ENCODE results near the gene RAB11FIP3. TPM values are rescaled to one million over a fixed set of nuclear protein-coding genes. Genes with fewer than 3 reads are reported as not detected.
A peak's percentile ranks its signal among the peaks of the same experiment; 100 is the strongest.

The RAB11FIP3 gene
- total and polyA plus RNA-seq, 9 of the 15 experiments (the other 6 are each of a cell fraction or from before 2014, with no cell fraction given) = 0.46 to 13.1 (median 4.3) TPM

DNA sequence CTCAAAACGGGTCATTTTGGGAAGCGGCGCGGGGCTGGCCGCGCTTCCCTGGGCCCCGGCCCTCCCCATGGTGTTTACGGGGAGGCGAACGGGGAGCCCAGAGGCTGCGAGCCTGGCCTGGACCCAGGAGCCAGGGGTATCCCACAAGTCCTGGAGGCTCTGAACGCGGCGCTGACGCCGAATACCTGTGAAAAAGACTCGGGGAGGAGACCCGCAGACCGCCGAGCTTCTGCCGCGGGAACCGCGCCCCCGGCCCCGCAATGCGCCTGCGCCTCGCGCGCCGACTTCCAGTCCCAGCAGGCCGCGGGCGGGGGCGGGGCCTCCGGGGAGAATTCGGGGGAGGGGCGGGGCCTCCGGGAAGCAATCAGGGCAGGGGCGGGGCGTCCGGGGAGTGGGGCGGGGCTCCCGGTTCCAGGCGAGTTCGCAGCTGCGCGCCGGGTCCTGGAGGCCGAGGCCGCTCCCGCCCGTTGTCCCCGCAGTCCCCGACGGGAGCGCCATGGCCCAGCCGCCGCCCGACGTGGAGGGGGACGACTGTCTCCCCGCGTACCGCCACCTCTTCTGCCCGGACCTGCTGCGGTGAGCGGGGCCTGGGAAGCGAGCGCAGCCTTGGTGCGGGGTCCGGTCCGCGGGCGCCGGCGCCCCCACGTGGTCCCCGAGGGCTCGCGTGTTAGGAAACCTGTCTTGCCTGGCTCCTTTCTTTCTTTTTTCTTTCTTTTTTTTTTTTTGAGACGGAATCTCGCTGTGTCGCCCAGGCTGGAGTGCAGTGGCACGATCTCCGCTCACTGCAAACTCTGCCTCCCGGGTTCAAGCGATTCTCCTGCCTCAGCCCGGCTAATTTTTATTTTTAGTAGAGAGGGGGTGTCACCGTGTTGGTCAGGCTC is 23.7 kb upstream of the RAB11FIP3 start, which contains the start of gene DECR2 (continued):
- TF ChIP-seq, protein P1, sequence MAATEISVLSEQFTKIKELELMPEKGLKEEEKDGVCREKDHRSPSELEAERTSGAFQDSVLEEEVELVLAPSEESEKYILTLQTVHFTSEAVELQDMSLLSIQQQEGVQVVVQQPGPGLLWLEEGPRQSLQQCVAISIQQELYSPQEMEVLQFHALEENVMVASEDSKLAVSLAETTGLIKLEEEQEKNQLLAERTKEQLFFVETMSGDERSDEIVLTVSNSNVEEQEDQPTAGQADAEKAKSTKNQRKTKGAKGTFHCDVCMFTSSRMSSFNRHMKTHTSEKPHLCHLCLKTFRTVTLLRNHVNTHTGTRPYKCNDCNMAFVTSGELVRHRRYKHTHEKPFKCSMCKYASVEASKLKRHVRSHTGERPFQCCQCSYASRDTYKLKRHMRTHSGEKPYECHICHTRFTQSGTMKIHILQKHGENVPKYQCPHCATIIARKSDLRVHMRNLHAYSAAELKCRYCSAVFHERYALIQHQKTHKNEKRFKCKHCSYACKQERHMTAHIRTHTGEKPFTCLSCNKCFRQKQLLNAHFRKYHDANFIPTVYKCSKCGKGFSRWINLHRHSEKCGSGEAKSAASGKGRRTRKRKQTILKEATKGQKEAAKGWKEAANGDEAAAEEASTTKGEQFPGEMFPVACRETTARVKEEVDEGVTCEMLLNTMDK (IDR thresholded peaks at IDR 0.05; ENCODE audit: borderline replicate concordance, insufficient read depth, low read depth, low read length, poor library complexity, severe bottlenecking) = peak; percentile 68
- no peak for TF ChIP-seq ZNF354B (CRISPR knock-in tag; IDR thresholded peaks at IDR 0.05)
- TF ChIP-seq CCAR2 (IDR thresholded peaks at IDR 0.05; ENCODE audit: low read depth, low read length) = no peak
- TF ChIP-seq SMARCA4 (IDR thresholded peaks at IDR 0.05) = peak; percentile 43; the same call in 1 of the 2 replicates
- TF ChIP-seq ELF2 (CRISPR knock-in tag; IDR thresholded peaks at IDR 0.05) = peak; percentile 80
- TF ChIP-seq DMBX1 (CRISPR knock-in tag; IDR thresholded peaks at IDR 0.05; ENCODE audit: borderline replicate concordance) = 0 out of 2 replicates have a peak, but pooled peaks have one; percentile 24
- TF ChIP-seq SETDB1 (IDR thresholded peaks at IDR 0.05; ENCODE audit: low read length) = no peak
- TF ChIP-seq BRCA1 (IDR thresholded peaks at IDR 0.05) = no peak
- no peak for TF ChIP-seq BRCA1 (CRISPR knock-in tag; IDR thresholded peaks at IDR 0.05)
- TF ChIP-seq, protein P2, sequence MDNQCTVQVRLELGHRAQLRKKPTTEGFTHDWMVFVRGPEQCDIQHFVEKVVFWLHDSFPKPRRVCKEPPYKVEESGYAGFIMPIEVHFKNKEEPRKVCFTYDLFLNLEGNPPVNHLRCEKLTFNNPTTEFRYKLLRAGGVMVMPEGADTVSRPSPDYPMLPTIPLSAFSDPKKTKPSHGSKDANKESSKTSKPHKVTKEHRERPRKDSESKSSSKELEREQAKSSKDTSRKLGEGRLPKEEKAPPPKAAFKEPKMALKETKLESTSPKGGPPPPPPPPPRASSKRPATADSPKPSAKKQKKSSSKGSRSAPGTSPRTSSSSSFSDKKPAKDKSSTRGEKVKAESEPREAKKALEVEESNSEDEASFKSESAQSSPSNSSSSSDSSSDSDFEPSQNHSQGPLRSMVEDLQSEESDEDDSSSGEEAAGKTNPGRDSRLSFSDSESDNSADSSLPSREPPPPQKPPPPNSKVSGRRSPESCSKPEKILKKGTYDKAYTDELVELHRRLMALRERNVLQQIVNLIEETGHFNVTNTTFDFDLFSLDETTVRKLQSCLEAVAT (IDR thresholded peaks at IDR 0.05) = peak; percentile 58 to 59; a peak in 2 of 4 replicates
- TF ChIP-seq BCOR (IDR thresholded peaks at IDR 0.05) = peak; percentile 78
- TF ChIP-seq ZNF75A (CRISPR knock-in tag; IDR thresholded peaks at IDR 0.05) = no peak
- TF ChIP-seq SOX6 (IDR thresholded peaks at IDR 0.05) = peak; percentile 24; the same call in 1 of the 2 replicates
- peak; percentile 31; the same call in 1 of the 2 replicates for TF ChIP-seq ETV5 (CRISPR knock-in tag; IDR thresholded peaks at IDR 0.05; ENCODE audit: low read depth)
- TF ChIP-seq HNRNPH1 (optimal IDR thresholded peaks at IDR 0.05; ENCODE audit: low read depth, low read length) = no peak
- TF ChIP-seq, protein P3, sequence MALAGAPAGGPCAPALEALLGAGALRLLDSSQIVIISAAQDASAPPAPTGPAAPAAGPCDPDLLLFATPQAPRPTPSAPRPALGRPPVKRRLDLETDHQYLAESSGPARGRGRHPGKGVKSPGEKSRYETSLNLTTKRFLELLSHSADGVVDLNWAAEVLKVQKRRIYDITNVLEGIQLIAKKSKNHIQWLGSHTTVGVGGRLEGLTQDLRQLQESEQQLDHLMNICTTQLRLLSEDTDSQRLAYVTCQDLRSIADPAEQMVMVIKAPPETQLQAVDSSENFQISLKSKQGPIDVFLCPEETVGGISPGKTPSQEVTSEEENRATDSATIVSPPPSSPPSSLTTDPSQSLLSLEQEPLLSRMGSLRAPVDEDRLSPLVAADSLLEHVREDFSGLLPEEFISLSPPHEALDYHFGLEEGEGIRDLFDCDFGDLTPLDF (CRISPR knock-in tag; IDR thresholded peaks at IDR 0.05) = no peak
- TF ChIP-seq, protein P4, sequence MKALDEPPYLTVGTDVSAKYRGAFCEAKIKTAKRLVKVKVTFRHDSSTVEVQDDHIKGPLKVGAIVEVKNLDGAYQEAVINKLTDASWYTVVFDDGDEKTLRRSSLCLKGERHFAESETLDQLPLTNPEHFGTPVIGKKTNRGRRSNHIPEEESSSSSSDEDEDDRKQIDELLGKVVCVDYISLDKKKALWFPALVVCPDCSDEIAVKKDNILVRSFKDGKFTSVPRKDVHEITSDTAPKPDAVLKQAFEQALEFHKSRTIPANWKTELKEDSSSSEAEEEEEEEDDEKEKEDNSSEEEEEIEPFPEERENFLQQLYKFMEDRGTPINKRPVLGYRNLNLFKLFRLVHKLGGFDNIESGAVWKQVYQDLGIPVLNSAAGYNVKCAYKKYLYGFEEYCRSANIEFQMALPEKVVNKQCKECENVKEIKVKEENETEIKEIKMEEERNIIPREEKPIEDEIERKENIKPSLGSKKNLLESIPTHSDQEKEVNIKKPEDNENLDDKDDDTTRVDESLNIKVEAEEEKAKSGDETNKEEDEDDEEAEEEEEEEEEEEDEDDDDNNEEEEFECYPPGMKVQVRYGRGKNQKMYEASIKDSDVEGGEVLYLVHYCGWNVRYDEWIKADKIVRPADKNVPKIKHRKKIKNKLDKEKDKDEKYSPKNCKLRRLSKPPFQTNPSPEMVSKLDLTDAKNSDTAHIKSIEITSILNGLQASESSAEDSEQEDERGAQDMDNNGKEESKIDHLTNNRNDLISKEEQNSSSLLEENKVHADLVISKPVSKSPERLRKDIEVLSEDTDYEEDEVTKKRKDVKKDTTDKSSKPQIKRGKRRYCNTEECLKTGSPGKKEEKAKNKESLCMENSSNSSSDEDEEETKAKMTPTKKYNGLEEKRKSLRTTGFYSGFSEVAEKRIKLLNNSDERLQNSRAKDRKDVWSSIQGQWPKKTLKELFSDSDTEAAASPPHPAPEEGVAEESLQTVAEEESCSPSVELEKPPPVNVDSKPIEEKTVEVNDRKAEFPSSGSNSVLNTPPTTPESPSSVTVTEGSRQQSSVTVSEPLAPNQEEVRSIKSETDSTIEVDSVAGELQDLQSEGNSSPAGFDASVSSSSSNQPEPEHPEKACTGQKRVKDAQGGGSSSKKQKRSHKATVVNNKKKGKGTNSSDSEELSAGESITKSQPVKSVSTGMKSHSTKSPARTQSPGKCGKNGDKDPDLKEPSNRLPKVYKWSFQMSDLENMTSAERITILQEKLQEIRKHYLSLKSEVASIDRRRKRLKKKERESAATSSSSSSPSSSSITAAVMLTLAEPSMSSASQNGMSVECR (CRISPR knock-in tag; IDR thresholded peaks at IDR 0.05) = peak; percentile 77
- peak; percentile 67 for TF ChIP-seq POLR2B (IDR thresholded peaks at IDR 0.05; ENCODE audit: low read depth, partially characterized antibody)
- 0 out of 2 replicates have a peak, but pooled peaks have one; percentile 64 for TF ChIP-seq ZNF282 (CRISPR knock-in tag; IDR thresholded peaks at IDR 0.05)
- TF ChIP-seq ZFX (CRISPR knock-in tag; IDR thresholded peaks at IDR 0.05) = peak; percentile 94

Data from K562 (cell line).